Omental fat pad (tissue), 4 donors: Measurements from ENCODE around the gene GRM7. TPM values are rescaled to one million over a fixed set of nuclear protein-coding genes. Genes with fewer than 3 reads are reported as not detected.

Source experiments
- ATAC-seq: fragments of 150-250 bp; one replicate; pipeline ENCODE4 v1.9.1; 2016; ENCODE audit warnings: mild to moderate bottlenecking, moderate library complexity; ENCODE audit not compliant: low FRiP score
- DNase-seq: peaks from one replicate; pipeline ENCODE4 v3.0.0-alpha.2; 2019; ENCODE audit warnings: low spot score
- total RNA-seq, 4 donors: library from RNA; depleted of rRNA; stranded (reverse); fragments of >200 nt; gene quantifications; one replicate each; pipeline ENCODE4 v1.1.0, GENCODE V29; 2016
- TF ChIP-seq, protein P1 (sequence below), 3 donors: fragments of 450-650 bp; IDR thresholded peaks; one replicate each; pipeline ENCODE4 v1.5.1; 2016 to 2017; ENCODE audit warnings: antibody characterized with exemption in 3 of 3, mild to moderate bottlenecking in 3 of 3, moderate library complexity in 2 of 3

GRM7 gene
- total RNA-seq, 4 donors from 2014 or later, result 0.12 to 0.82 (median 0.28) TPM; not detected in 1

DNA sequence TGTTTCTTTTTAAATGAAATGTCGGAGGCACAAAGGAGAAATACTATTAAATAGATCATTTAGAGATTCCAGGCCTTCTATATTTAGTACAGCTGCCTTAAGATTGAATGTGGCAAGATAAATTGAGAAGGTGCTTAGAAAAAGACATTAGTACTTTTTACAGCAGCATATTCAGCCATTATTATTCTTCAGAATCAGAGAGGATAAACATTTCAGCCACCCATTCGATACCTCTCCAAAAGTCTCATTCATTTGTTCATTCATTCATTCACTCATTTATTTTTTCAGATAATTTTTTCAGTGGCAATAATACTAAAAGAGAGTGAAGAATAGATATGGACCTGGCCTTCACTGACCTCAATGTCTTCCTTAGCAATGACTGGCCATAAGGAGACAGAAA, 347.0 kb downstream of the GRM7 start:
- TF ChIP-seq, protein P1, sequence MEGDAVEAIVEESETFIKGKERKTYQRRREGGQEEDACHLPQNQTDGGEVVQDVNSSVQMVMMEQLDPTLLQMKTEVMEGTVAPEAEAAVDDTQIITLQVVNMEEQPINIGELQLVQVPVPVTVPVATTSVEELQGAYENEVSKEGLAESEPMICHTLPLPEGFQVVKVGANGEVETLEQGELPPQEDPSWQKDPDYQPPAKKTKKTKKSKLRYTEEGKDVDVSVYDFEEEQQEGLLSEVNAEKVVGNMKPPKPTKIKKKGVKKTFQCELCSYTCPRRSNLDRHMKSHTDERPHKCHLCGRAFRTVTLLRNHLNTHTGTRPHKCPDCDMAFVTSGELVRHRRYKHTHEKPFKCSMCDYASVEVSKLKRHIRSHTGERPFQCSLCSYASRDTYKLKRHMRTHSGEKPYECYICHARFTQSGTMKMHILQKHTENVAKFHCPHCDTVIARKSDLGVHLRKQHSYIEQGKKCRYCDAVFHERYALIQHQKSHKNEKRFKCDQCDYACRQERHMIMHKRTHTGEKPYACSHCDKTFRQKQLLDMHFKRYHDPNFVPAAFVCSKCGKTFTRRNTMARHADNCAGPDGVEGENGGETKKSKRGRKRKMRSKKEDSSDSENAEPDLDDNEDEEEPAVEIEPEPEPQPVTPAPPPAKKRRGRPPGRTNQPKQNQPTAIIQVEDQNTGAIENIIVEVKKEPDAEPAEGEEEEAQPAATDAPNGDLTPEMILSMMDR (IDR thresholded peaks at IDR 0.05), result no peak
- ATAC-seq, result no peak

DNA sequence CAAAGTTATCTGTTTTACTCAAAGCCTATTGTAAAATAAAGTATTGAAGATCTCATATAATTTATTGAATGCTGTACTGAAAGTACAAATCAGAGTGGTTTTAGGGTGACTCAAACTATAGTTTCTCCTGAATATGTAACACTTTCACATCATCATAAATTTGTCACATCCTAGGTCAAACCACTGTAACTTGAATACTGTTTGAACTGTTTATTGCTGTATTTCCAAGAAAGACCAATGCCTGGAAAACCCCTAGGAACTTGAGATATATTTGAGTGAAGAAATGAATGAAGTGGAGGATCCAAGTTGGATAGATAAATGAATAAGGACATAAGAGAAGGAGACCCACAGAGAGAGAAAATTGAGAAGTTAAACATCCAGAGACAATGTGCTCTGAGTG, 348.2 kb downstream of the GRM7 start:
- no peak for ATAC-seq

More for the DNA sequence above, 347.0 kb downstream of the GRM7 start:
- no peak for DNase-seq

DNA sequence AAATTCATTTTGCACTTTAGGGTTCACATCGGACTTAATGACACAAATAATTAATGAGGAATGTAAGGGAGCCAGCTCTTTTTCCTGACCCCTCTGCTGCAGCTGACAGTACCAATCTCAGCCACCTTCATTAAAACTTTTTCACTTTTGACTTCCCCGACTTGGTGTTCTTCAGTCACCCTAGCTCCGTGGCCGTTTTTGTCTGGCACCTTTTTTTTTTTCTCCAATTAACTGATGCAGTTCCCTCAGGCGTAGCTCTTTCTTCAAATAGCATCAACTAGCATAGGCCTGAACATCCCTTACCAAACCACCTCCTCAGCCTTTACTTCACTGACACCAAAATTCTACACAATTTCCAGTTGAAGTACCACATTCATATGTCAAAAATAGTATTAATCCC, 350.8 kb downstream of the GRM7 start:
- ATAC-seq, result no peak
- no peak for DNase-seq
- TF ChIP-seq, protein P1 (IDR thresholded peaks at IDR 0.05), result no peak

More for the DNA sequence above, 348.2 kb downstream of the GRM7 start:
- no peak for DNase-seq
- TF ChIP-seq, protein P1 (IDR thresholded peaks at IDR 0.05), result no peak

DNA sequence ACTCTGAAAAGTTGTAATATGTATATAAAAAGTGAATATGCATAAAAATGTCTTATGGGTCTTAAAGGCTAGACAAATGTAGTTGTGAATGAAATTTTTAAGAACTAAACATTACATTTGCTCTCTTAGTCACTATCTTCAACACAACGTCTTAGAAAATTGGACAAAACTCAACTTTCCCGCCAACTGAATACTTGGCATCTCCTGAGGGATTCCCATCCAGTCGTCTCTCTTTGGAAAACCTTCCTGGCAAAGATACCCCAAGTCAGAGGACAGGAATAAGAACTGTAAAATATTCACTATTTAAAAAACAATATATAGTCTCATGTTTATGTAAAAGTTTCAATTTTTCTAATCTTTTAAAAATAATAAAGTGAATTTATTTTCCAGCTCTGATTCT, 354.8 kb downstream of the GRM7 start:
- no peak for DNase-seq
- ATAC-seq, result no peak
- TF ChIP-seq, protein P1 (IDR thresholded peaks at IDR 0.05), result no peak

DNA sequence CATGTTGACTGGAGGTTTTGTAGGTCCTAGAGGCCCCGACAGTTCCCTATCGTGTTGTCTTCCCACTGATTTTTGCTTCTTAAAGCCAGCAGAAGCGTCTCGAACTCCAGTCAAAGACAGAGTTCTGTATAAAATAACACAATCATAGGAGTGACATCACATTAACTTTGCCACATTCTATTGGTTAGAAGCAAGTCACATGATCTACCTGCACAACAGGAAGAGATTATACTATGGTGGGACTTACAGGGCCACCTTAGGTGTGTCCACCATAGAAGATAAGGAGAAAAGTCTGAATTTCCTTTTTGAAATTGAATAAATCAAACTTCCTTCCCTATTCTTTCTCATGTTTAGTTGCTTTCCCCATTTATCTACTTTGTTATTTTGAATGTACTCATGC, 365.5 kb downstream of the GRM7 start:
- DNase-seq, result no peak
- no peak for ATAC-seq
- TF ChIP-seq, protein P1 (IDR thresholded peaks at IDR 0.05), result no peak

DNA sequence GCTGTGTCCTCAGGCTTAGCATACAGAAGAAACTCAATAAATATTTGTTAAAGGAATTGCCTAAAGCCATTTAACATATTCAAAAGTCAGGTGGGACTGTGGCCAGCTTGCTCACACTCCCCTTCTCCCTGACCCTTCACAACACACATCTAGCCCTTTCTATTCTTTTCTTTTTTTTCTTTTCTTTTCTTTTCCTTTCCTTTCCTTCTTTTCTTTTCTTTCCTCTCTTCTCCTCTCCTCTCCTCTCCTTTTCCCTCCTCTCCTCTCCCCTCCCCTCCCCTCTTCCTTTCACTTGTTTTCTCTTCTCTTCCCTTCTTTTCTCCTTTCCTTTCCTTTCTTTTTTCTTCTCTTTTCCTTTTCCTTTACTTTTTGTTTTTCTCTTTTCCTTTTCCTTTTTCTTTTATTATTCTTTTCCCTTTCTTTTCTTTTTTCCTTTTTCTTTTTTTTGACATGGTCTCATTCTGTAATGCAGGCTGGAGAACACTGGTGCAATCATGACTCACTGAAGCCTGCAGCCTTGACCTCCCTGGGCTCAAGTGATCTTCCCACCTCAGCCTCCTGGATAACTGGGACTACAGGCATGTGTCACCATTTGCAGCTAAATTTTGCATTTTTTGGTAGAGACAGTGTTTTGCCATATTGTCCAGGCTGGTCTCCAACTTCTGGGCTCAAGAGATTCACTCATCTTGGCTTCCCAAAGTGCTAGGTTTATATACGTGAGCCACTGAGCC, 377.8 kb downstream of the GRM7 start:
- TF ChIP-seq, protein P1 (IDR thresholded peaks at IDR 0.05), result no peak
- no peak for ATAC-seq
- DNase-seq, result no peak
